Measurements from ENCODE around the gene P2RX4. TPM values are rescaled to one million over a fixed set of nuclear protein-coding genes. Genes with fewer than 3 reads are reported as not detected.
"Not testable (repeated sequence)": the region's sequence is repeated elsewhere in the genome, so short reads cannot be mapped to it uniquely, and the experiment has no call there.

The P2RX4 gene
- total RNA-seq: 14.4 TPM
- 15.2 TPM for polyA plus RNA-seq
- long read RNA-seq, donor 1: 0 reads
- long read RNA-seq, donor 2: 0 reads
- long read RNA-seq, donor 3, partial matches to known transcripts: 0 of 4 reads
- long read RNA-seq, donor 3, other reads (novel, unspliced or antisense): 0 of 4 reads
- long read RNA-seq, donor 4, partial matches to known transcripts: 0 of 1 reads
- long read RNA-seq, donor 4, other reads (novel, unspliced or antisense): 0 of 1 reads
- long read RNA-seq, donor 5, transcript P2RX4-202 (12 exons, 2,032 nt): major isoform, 8 of 8 reads
- long read RNA-seq, donor 5, partial matches to known transcripts: 0 of 8 reads
- long read RNA-seq, donor 5, other reads (novel, unspliced or antisense): 0 of 8 reads
- long read RNA-seq, donor 6, partial matches to known transcripts: 0 of 2 reads
- long read RNA-seq, donor 6, other reads (novel, unspliced or antisense): 0 of 2 reads
- long read RNA-seq, donor 7, partial matches to known transcripts: 0 of 1 reads
- long read RNA-seq, donor 7, other reads (novel, unspliced or antisense): 0 of 1 reads
- long read RNA-seq, donor 8, partial matches to known transcripts: 0 of 1 reads
- long read RNA-seq, donor 8, other reads (novel, unspliced or antisense): 0 of 1 reads
- long read RNA-seq, donor 9, partial matches to known transcripts: 0 of 2 reads
- long read RNA-seq, donor 9, other reads (novel, unspliced or antisense): 0 of 2 reads
- long read RNA-seq, donor 10, partial matches to known transcripts: 0 of 2 reads
- long read RNA-seq, donor 10, other reads (novel, unspliced or antisense): 0 of 2 reads

- no peaks in the 10 kb centered on the region for H3K9me3 ChIP-seq (ENCODE audit: control insufficient read depth in 2 of 2, insufficient read depth in 1 of 2, low read length in 1 of 2)
- H3K27ac ChIP-seq (ENCODE audit: low read depth in 1 of 2, low read length in 1 of 2): peak within 1 kb of the TSS; percentile 68 to 90
- H3K27me3 ChIP-seq (ENCODE audit: control insufficient read depth in 2 of 2, insufficient read depth in 1 of 2, low read length in 1 of 2): no peaks in the 10 kb centered on the region
- peaks cover 0 to 3% of the 10 kb centered on the region in 2 donors for H3K36me3 ChIP-seq (ENCODE audit: control insufficient read depth in 2 of 2, insufficient read depth in 2 of 2, low read length in 1 of 2)
- DNase-seq (ENCODE audit: low read depth in 6 of 9, low spot score in 9 of 9): peak in 8 of 9 donors; percentile 56 to 91 (median 74)
- peaks cover 3 to 19% of the 10 kb centered on the region in 2 donors for H3K4me1 ChIP-seq (ENCODE audit: control insufficient read depth in 2 of 2, insufficient read depth in 2 of 2, low read length in 2 of 2)
- 9% methylated on average over 97 of the region's 97 CpGs for WGBS
- H3K4me3 ChIP-seq (ENCODE audit: low read length in 2 of 2): peak within 1 kb of the TSS; percentile 59 to 64
These were observed at the start of gene P2RX4 for GRCh38 chr12:121209624-121210572. P2RX4 (plus strand) TSS chr12:121210129; CDS start chr12:121210165, 36 bp downstream.

GRCh38 chr12:121162384-121162783, 47.5 kb upstream of the P2RX4 start:
- Histone ChIP-seq H3K9me3 (ENCODE audit: control insufficient read depth in 2 of 2, insufficient read depth in 1 of 2, low read length in 1 of 2) (peaks cover 0 to 6% of the 10 kb centered on the region in 2 donors), H3K36me3 (ENCODE audit: control insufficient read depth in 2 of 2, insufficient read depth in 2 of 2, low read length in 1 of 2) (no peaks in the 10 kb centered on the region), H3K27ac (ENCODE audit: low read depth in 1 of 2, low read length in 1 of 2) (no peak overlapping the region), H3K4me1 (ENCODE audit: control insufficient read depth in 2 of 2, insufficient read depth in 2 of 2, low read length in 2 of 2) (no peaks in the 10 kb centered on the region), H3K27me3 (ENCODE audit: control insufficient read depth in 2 of 2, insufficient read depth in 1 of 2, low read length in 1 of 2) (no peaks in the 10 kb centered on the region), H3K4me3 (ENCODE audit: low read length in 2 of 2) (no peak overlapping the region)
- no peak for DNase-seq (ENCODE audit: low read depth in 6 of 9, low spot score in 9 of 9)
- 98% methylated on average over 10 of the region's 10 CpGs for WGBS

GRCh38 chr12:121162985-121163384, 46.9 kb upstream of the P2RX4 start:
- Histone ChIP-seq H3K9me3 (ENCODE audit: control insufficient read depth in 2 of 2, insufficient read depth in 1 of 2, low read length in 1 of 2) (peaks cover 0 to 5% of the 10 kb centered on the region in 2 donors), H3K4me1 (ENCODE audit: control insufficient read depth in 2 of 2, insufficient read depth in 2 of 2, low read length in 2 of 2) (no peaks in the 10 kb centered on the region), H3K27me3 (ENCODE audit: control insufficient read depth in 2 of 2, insufficient read depth in 1 of 2, low read length in 1 of 2) (no peaks in the 10 kb centered on the region), H3K36me3 (ENCODE audit: control insufficient read depth in 2 of 2, insufficient read depth in 2 of 2, low read length in 1 of 2) (no peaks in the 10 kb centered on the region), H3K27ac (ENCODE audit: low read depth in 1 of 2, low read length in 1 of 2) (no peak overlapping the region), H3K4me3 (ENCODE audit: low read length in 2 of 2) (no peak overlapping the region)
- DNase-seq (ENCODE audit: low read depth in 6 of 9, low spot score in 9 of 9): no peak
- 82% methylated on average over 2 of the region's 2 CpGs for WGBS

- not testable (repeated sequence) for H3K36me3 ChIP-seq (ENCODE audit: control insufficient read depth in 2 of 2, insufficient read depth in 2 of 2, low read length in 1 of 2); DNase-seq (ENCODE audit: low read depth in 6 of 9, low spot score in 9 of 9); H3K4me3 ChIP-seq (ENCODE audit: low read length in 2 of 2); H3K27ac ChIP-seq (ENCODE audit: low read depth in 1 of 2, low read length in 1 of 2); H3K27me3 ChIP-seq (ENCODE audit: control insufficient read depth in 2 of 2, insufficient read depth in 1 of 2, low read length in 1 of 2); H3K4me1 ChIP-seq (ENCODE audit: control insufficient read depth in 2 of 2, insufficient read depth in 2 of 2, low read length in 2 of 2); H3K9me3 ChIP-seq (ENCODE audit: control insufficient read depth in 2 of 2, insufficient read depth in 1 of 2, low read length in 1 of 2)
- 97% methylated on average over 6 of the region's 6 CpGs for WGBS
These were observed 45.1 kb upstream of the P2RX4 start for GRCh38 chr12:121164839-121165238.

- H3K9me3 ChIP-seq (ENCODE audit: control insufficient read depth in 2 of 2, insufficient read depth in 1 of 2, low read length in 1 of 2): no peaks in the 10 kb centered on the region
- 96% methylated on average over 9 of the region's 9 CpGs for WGBS
These were observed 44.6 kb upstream of the P2RX4 start for GRCh38 chr12:121165316-121165715.

GRCh38 chr12:121166356-121166755, 43.6 kb upstream of the P2RX4 start:
- no peaks in the 10 kb centered on the region for H3K9me3 ChIP-seq (ENCODE audit: control insufficient read depth in 2 of 2, insufficient read depth in 1 of 2, low read length in 1 of 2)
- no peak overlapping the region for H3K4me3 ChIP-seq (ENCODE audit: low read length in 2 of 2)
- no peak overlapping the region for H3K27ac ChIP-seq (ENCODE audit: low read depth in 1 of 2, low read length in 1 of 2)
- no peaks in the 10 kb centered on the region for H3K4me1 ChIP-seq (ENCODE audit: control insufficient read depth in 2 of 2, insufficient read depth in 2 of 2, low read length in 2 of 2)
- no peaks in the 10 kb centered on the region for H3K36me3 ChIP-seq (ENCODE audit: control insufficient read depth in 2 of 2, insufficient read depth in 2 of 2, low read length in 1 of 2)
- 93% methylated on average over 1 of the region's 1 CpG for WGBS
- H3K27me3 ChIP-seq (ENCODE audit: control insufficient read depth in 2 of 2, insufficient read depth in 1 of 2, low read length in 1 of 2): no peaks in the 10 kb centered on the region
- DNase-seq (ENCODE audit: low read depth in 6 of 9, low spot score in 9 of 9): no peak

More at GRCh38 chr12:121165316-121165715, 44.6 kb upstream of the P2RX4 start:
- Histone ChIP-seq H3K27ac (ENCODE audit: low read depth in 1 of 2, low read length in 1 of 2) (no peak overlapping the region), H3K4me1 (ENCODE audit: control insufficient read depth in 2 of 2, insufficient read depth in 2 of 2, low read length in 2 of 2) (no peaks in the 10 kb centered on the region), H3K27me3 (ENCODE audit: control insufficient read depth in 2 of 2, insufficient read depth in 1 of 2, low read length in 1 of 2) (no peaks in the 10 kb centered on the region), H3K36me3 (ENCODE audit: control insufficient read depth in 2 of 2, insufficient read depth in 2 of 2, low read length in 1 of 2) (no peaks in the 10 kb centered on the region), H3K4me3 (ENCODE audit: low read length in 2 of 2) (no peak overlapping the region)
- DNase-seq (ENCODE audit: low read depth in 6 of 9, low spot score in 9 of 9): no peak

GRCh38 chr12:121167232-121167820, 42.6 kb upstream of the P2RX4 start:
- H3K36me3 ChIP-seq (ENCODE audit: control insufficient read depth in 2 of 2, insufficient read depth in 2 of 2, low read length in 1 of 2): no peaks in the 10 kb centered on the region
- WGBS: 91% methylated on average over 14 of the region's 14 CpGs
- no peak for DNase-seq (ENCODE audit: low read depth in 6 of 9, low spot score in 9 of 9)

GRCh38 chr12:121167951-121168350, 42.0 kb upstream of the P2RX4 start:
- no peaks in the 10 kb centered on the region for H3K9me3 ChIP-seq (ENCODE audit: control insufficient read depth in 2 of 2, insufficient read depth in 1 of 2, low read length in 1 of 2)
- no peaks in the 10 kb centered on the region for H3K36me3 ChIP-seq (ENCODE audit: control insufficient read depth in 2 of 2, insufficient read depth in 2 of 2, low read length in 1 of 2)
- no peaks in the 10 kb centered on the region for H3K27me3 ChIP-seq (ENCODE audit: control insufficient read depth in 2 of 2, insufficient read depth in 1 of 2, low read length in 1 of 2)
- no peaks in the 10 kb centered on the region for H3K4me1 ChIP-seq (ENCODE audit: control insufficient read depth in 2 of 2, insufficient read depth in 2 of 2, low read length in 2 of 2)
- no peak overlapping the region for H3K4me3 ChIP-seq (ENCODE audit: low read length in 2 of 2)
- 98% methylated on average over 3 of the region's 3 CpGs for WGBS
- DNase-seq (ENCODE audit: low read depth in 6 of 9, low spot score in 9 of 9): no peak
- H3K27ac ChIP-seq (ENCODE audit: low read depth in 1 of 2, low read length in 1 of 2): no peak overlapping the region

More at GRCh38 chr12:121167232-121167820, 42.6 kb upstream of the P2RX4 start:
- H3K27me3 ChIP-seq (ENCODE audit: control insufficient read depth in 2 of 2, insufficient read depth in 1 of 2, low read length in 1 of 2): no peaks in the 10 kb centered on the region
- no peaks in the 10 kb centered on the region for H3K4me1 ChIP-seq (ENCODE audit: control insufficient read depth in 2 of 2, insufficient read depth in 2 of 2, low read length in 2 of 2)
- H3K4me3 ChIP-seq (ENCODE audit: low read length in 2 of 2): no peak overlapping the region
- H3K27ac ChIP-seq (ENCODE audit: low read depth in 1 of 2, low read length in 1 of 2): no peak overlapping the region
- H3K9me3 ChIP-seq (ENCODE audit: control insufficient read depth in 2 of 2, insufficient read depth in 1 of 2, low read length in 1 of 2): no peaks in the 10 kb centered on the region
